BE2C (cell line): ENCODE measurements around the gene PTGER1.

Experiments used
- DNase-seq: peaks from one replicate; pipeline ENCODE4 v3.0.0-alpha.2; 2020
- H3K27me3 ChIP-seq: fragments of 250-450 bp; sonication (Bioruptor Pico); 2 replicates; pipeline ENCODE4 v1.5.1; 2020; ENCODE audit warnings: mild to moderate bottlenecking
- H3K36me3 ChIP-seq: fragments of 250-450 bp; sonication (Bioruptor Pico); 2 replicates; pipeline ENCODE4 v1.5.1; 2020; ENCODE audit warnings: mild to moderate bottlenecking
- H3K4me1 ChIP-seq: fragments of 250-450 bp; sonication (Bioruptor Pico); 2 replicates; pipeline ENCODE4 v1.5.1; 2020
- H3K4me3 ChIP-seq: 2 replicates; pipeline ENCODE4 v1.5.1; 2011; ENCODE audit warnings: low read depth, low read length
- H3K9me3 ChIP-seq: fragments of 250-450 bp; sonication (Bioruptor Pico); 2 replicates; pipeline ENCODE4 v1.5.1; 2020
- TF ChIP-seq, protein P1 (sequence below): IDR thresholded peaks from 2 replicates; pipeline ENCODE4 v1.5.1; 2012; ENCODE audit warnings: mild to moderate bottlenecking, low read depth, low read length

PTGER1 gene

GRCh38 chr19:14441041-14441938 is 33.9 kb downstream of the PTGER1 start:
- peaks cover 34% of the 10 kb centered on the region for H3K36me3 ChIP-seq
- no peaks in the 10 kb centered on the region for H3K9me3 ChIP-seq
- peak; percentile 40 for DNase-seq
- no peaks in the 10 kb centered on the region for H3K27me3 ChIP-seq
- TF ChIP-seq, protein P1, sequence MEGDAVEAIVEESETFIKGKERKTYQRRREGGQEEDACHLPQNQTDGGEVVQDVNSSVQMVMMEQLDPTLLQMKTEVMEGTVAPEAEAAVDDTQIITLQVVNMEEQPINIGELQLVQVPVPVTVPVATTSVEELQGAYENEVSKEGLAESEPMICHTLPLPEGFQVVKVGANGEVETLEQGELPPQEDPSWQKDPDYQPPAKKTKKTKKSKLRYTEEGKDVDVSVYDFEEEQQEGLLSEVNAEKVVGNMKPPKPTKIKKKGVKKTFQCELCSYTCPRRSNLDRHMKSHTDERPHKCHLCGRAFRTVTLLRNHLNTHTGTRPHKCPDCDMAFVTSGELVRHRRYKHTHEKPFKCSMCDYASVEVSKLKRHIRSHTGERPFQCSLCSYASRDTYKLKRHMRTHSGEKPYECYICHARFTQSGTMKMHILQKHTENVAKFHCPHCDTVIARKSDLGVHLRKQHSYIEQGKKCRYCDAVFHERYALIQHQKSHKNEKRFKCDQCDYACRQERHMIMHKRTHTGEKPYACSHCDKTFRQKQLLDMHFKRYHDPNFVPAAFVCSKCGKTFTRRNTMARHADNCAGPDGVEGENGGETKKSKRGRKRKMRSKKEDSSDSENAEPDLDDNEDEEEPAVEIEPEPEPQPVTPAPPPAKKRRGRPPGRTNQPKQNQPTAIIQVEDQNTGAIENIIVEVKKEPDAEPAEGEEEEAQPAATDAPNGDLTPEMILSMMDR = no peak
- no peaks in the 10 kb centered on the region for H3K4me1 ChIP-seq
- no peak overlapping the region for H3K4me3 ChIP-seq

DNA sequence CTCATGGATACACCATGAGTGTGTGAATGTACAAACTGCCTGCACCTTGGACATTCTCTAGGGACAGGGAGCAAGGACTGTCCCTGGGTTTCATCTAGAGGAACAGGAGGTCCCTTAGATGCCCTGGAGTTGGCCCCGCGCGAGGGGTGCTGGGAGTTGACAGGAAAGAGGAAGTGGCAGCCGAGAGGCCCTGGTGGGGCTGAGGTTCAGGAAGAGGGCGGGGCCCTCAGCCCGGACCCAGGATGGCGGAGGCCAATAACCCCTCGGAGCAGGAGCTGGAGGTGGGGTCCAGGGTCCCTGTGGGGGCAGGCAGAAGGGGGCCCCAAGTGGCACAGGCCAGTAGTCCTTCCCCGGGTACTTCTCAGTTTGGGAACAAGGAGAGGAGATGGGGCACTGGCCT is 35.1 kb downstream of the PTGER1 start:
- TF ChIP-seq, protein P1 = no peak

GRCh38 chr19:14439014-14439413 is 36.1 kb downstream of the PTGER1 start:
- no peak for DNase-seq
- Histone ChIP-seq H3K27me3 (no peaks in the 10 kb centered on the region), H3K4me3 (no peak overlapping the region), H3K36me3 (peaks cover 25% of the 10 kb centered on the region), H3K9me3 (no peaks in the 10 kb centered on the region), H3K4me1 (no peaks in the 10 kb centered on the region)
- TF ChIP-seq, protein P1 = no peak

More for the DNA sequence above, 35.1 kb downstream of the PTGER1 start:
- peaks cover 34% of the 10 kb centered on the region for H3K36me3 ChIP-seq
- no peak for DNase-seq
- no peak overlapping the region for H3K4me3 ChIP-seq
- no peaks in the 10 kb centered on the region for H3K4me1 ChIP-seq
- H3K9me3 ChIP-seq = no peaks in the 10 kb centered on the region
- no peaks in the 10 kb centered on the region for H3K27me3 ChIP-seq

DNA sequence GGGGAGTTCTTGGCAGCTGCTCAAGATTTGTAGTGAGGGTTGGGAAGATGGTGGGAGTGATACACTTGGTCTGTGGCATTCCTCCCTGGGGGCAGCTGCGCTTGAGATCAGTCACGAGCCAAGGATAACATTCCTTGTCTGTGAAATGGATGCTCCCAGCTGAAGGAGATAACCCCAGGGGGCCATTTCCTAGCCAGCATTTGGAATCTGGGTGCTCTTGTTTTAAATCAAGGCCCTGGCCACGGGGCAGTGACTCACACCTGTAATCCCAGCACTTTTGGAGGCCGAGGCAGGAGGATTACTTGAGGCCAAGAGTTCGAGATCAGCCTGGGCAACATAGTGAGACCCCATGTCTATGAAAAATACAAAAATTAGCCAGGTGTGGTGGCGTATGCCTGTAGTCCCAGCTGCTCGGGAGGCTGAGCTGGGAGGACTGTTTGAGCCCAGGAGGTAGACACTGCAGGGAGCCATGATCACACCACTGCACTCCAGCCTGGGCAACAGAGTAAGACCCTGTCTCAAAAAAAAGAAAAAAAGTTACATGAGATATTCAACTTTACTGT is 37.5 kb downstream of the PTGER1 start:
- H3K4me1 ChIP-seq = no peaks in the 10 kb centered on the region
- no peaks in the 10 kb centered on the region for H3K9me3 ChIP-seq
- no peaks in the 10 kb centered on the region for H3K27me3 ChIP-seq
- TF ChIP-seq, protein P1 = no peak
- DNase-seq = no peak
- no peak overlapping the region for H3K4me3 ChIP-seq
- peaks cover 14% of the 10 kb centered on the region for H3K36me3 ChIP-seq

GRCh38 chr19:14435320-14436050 is 39.7 kb downstream of the PTGER1 start:
- Histone ChIP-seq H3K27me3 (no peaks in the 10 kb centered on the region), H3K9me3 (no peaks in the 10 kb centered on the region), H3K36me3 (no peaks in the 10 kb centered on the region), H3K4me1 (no peaks in the 10 kb centered on the region), H3K4me3 (peak overlapping the region; percentile 71)
- DNase-seq = no peak
- TF ChIP-seq, protein P1 = no peak
